ENCODE results near the gene DRC7. TPM values are rescaled to one million over a fixed set of nuclear protein-coding genes. Genes with fewer than 3 reads are reported as not detected.

Gene DRC7
- total and polyA plus RNA-seq, 4 donors: 0.06 to 1.8 (median 0.08) TPM; not detected in 1

- Histone ChIP-seq H3K27ac (ENCODE audit: low read depth in 1 of 2, low read length in 2 of 2) (no peak overlapping the region), H3K9ac (ENCODE audit: low read depth in 1 of 2, low read length in 2 of 2) (no peak overlapping the region), H3K9me3 (ENCODE audit: control insufficient read depth in 4 of 4, low read length in 3 of 4) (no peaks in the 10 kb centered on the region), H3K4me1 (ENCODE audit: control insufficient read depth in 4 of 4, insufficient read depth in 4 of 4, low read length in 3 of 4) (peaks cover 2 to 33% (median 22%) of the 10 kb centered on the region in 4 donors), H3K36me3 (ENCODE audit: control insufficient read depth in 4 of 4, insufficient read depth in 3 of 4, low read depth in 1 of 4, low read length in 3 of 4) (no peaks in the 10 kb centered on the region), H3K4me3 (ENCODE audit: low read depth in 1 of 3, low read length in 3 of 3) (no peak overlapping the region), H3K27me3 (ENCODE audit: control insufficient read depth in 4 of 4, insufficient read depth in 4 of 4, low read length in 3 of 4) (no peaks in the 10 kb centered on the region)
- WGBS: 74% methylated on average over 13 of the region's 13 CpGs
- TF ChIP-seq HNF4G (IDR thresholded peaks at IDR 0.05): no peak
- no peak for TF ChIP-seq JUND (IDR thresholded peaks at IDR 0.05)
- no peak for TF ChIP-seq CTCF (IDR thresholded peaks at IDR 0.05; ENCODE audit: low read depth, low read length, missing input control)
- no peak for TF ChIP-seq YY1 (IDR thresholded peaks at IDR 0.05)
- no peak for TF ChIP-seq HNF4A (conservative IDR thresholded peaks at IDR 0.05)
- no peak for TF ChIP-seq FOXA1 (IDR thresholded peaks at IDR 0.05)
- TF ChIP-seq ZBTB33 (IDR thresholded peaks at IDR 0.05): no peak
- peak; percentile 66 for DNase-seq (ENCODE audit: low spot score)
These were observed 4.6 kb upstream of the DRC7 start for GRCh38 chr16:57689762-57690558.

GRCh38 chr16:57690782-57691471 is 3.7 kb upstream of the DRC7 start:
- H3K4me1 ChIP-seq (ENCODE audit: control insufficient read depth in 4 of 4, insufficient read depth in 4 of 4, low read length in 3 of 4): peaks cover 2 to 41% (median 23%) of the 10 kb centered on the region in 4 donors
- no peak for DNase-seq (ENCODE audit: low spot score)
- H3K9ac ChIP-seq (ENCODE audit: low read depth in 1 of 2, low read length in 2 of 2): no peak overlapping the region
- H3K27me3 ChIP-seq (ENCODE audit: control insufficient read depth in 4 of 4, insufficient read depth in 4 of 4, low read length in 3 of 4): no peaks in the 10 kb centered on the region
- no peak overlapping the region for H3K27ac ChIP-seq (ENCODE audit: low read depth in 1 of 2, low read length in 2 of 2)
- H3K36me3 ChIP-seq (ENCODE audit: control insufficient read depth in 4 of 4, insufficient read depth in 3 of 4, low read depth in 1 of 4, low read length in 3 of 4): no peaks in the 10 kb centered on the region
- 84% methylated on average over 4 of the region's 4 CpGs for WGBS
- H3K9me3 ChIP-seq (ENCODE audit: control insufficient read depth in 4 of 4, low read length in 3 of 4): no peaks in the 10 kb centered on the region
- TF ChIP-seq ZBTB33 (IDR thresholded peaks at IDR 0.05) (no peak), SP1 (IDR thresholded peaks at IDR 0.05) (no peak), RAD21 (IDR thresholded peaks at IDR 0.05) (no peak), FOXA1 (IDR thresholded peaks at IDR 0.05) (no peak), YY1 (IDR thresholded peaks at IDR 0.05) (no peak), MAX (IDR thresholded peaks at IDR 0.05) (no peak), ATF3 (IDR thresholded peaks at IDR 0.05) (no peak), NR2F2 (IDR thresholded peaks at IDR 0.05) (no peak), HNF4A (conservative IDR thresholded peaks at IDR 0.05) (no peak), JUND (IDR thresholded peaks at IDR 0.05) (no peak), CTCF (IDR thresholded peaks at IDR 0.05; ENCODE audit: low read depth, low read length, missing input control) (no peak), EGR1 (IDR thresholded peaks at IDR 0.05; ENCODE audit: low read depth in 2 of 2) (no peak), FOXA2 (IDR thresholded peaks at IDR 0.05) (no peak), REST (IDR thresholded peaks at IDR 0.05) (no peak), TAF1 (conservative IDR thresholded peaks at IDR 0.05) (no peak), HNF4G (IDR thresholded peaks at IDR 0.05) (no peak), RXRA (IDR thresholded peaks at IDR 0.05) (no peak)
- H3K4me3 ChIP-seq (ENCODE audit: low read depth in 1 of 3, low read length in 3 of 3): no peak overlapping the region
